HepG2 (cell line): ENCODE measurements around the gene CTSO. TPM values are rescaled to one million over a fixed set of nuclear protein-coding genes. Genes with fewer than 3 reads are reported as not detected.

ENCODE experiments used
- ATAC-seq: fragments of 200-7000 bp; cut with Tn5 transposase; 3 replicates; pipeline ENCODE4 v1.9.1; 2020; ENCODE audit warnings: mild to moderate bottlenecking, moderate library complexity
- BruUV-seq: library from RNA; stranded (reverse); fragments of 400-500 nt; replicated peaks from 2 replicates; lab custom pipeline; 2021; lab: Mats Ljungman, UMichigan
- CTCF ChIA-PET: fragments of 300-600 bp; formaldehyde crosslinking; extraction: SDS; loops from one replicate; lab custom pipeline; 2021; ENCODE audit warnings: low total read pairs, inconsistent platforms, low intra/inter-chr PET ratio; lab: Yijun Ruan, JAX
- POLR2A ChIA-PET: fragments of 350-600 bp; sonication (Branson Sonifier 250); formaldehyde crosslinking; loops from one replicate; lab custom pipeline; 2020; ENCODE audit warnings: antibody characterized with exemption, inconsistent platforms; lab: Yijun Ruan, JAX
- DNase-seq: peaks from one replicate; pipeline ENCODE4 v3.0.0-alpha.2; 2015; ENCODE audit warnings: low spot score
- FAIRE-seq: peaks from 3 replicates; lab custom pipeline; 2011; peaks lifted over from hg19 to GRCh38; lab: Jason Lieb, UNC
- H2AFZ ChIP-seq: one replicate; pipeline ENCODE4 v1.6.1; 2011; ENCODE audit warnings: low read length, inconsistent platforms
- H3K27ac ChIP-seq: fragments of 300-600 bp; 3 replicates; pipeline ENCODE4 v1.8.0; 2011; ENCODE audit warnings: mixed run types, mild to moderate bottlenecking, mixed read lengths, low read length, inconsistent platforms; ENCODE audit not compliant: insufficient read depth; ENCODE audit errors: extremely low read length
- H3K27me3 ChIP-seq, 2 experiments: fragments of 200-600 bp in 1 of 2; 2 replicates in 1 of 2; 3 replicates in 1 of 2; pipeline versions ENCODE4 v1.6.0 to v1.8.0; 2011; ENCODE audit warnings: low read length in 2 of 2, mild to moderate bottlenecking in 2 of 2, moderate library complexity in 2 of 2, inconsistent platforms in 1 of 2; ENCODE audit not compliant: insufficient read depth in 2 of 2, control insufficient read depth in 1 of 2
- H3K36me3 ChIP-seq, 2 experiments: fragments of 200-600 bp in 1 of 2; replicated peaks in 1 of 2; 2 replicates in 1 of 2; 3 replicates in 1 of 2; pipeline versions ENCODE4 v1.5.1 to v1.8.0; 2011; ENCODE audit warnings: low read length in 2 of 2, inconsistent platforms in 1 of 2; ENCODE audit not compliant: insufficient read depth in 2 of 2, control insufficient read depth in 1 of 2
- H3K4me1 ChIP-seq: 2 replicates; pipeline ENCODE4 v1.5.1; 2012; ENCODE audit warnings: low read length, inconsistent platforms; ENCODE audit not compliant: insufficient read depth
- H3K4me2 ChIP-seq: 2 replicates; pipeline ENCODE4 v1.6.0; 2011; ENCODE audit warnings: low read depth, low read length, inconsistent platforms
- H3K4me3 ChIP-seq, 3 experiments: fragments of 200-600 bp in 1 of 3; sonication (generic), shearing (Covaris generic) in 1 of 3; replicated peaks in 1 of 3; 2 replicates each; pipeline ENCODE4 v1.5.1; 2011 to 2016; ENCODE audit warnings: low read length in 3 of 3, inconsistent platforms in 2 of 3, low read depth in 2 of 3, mild to moderate bottlenecking in 2 of 3, control low read depth in 1 of 3, mixed read lengths in 1 of 3; ENCODE audit not compliant: insufficient read depth in 1 of 3
- H3K79me2 ChIP-seq: one replicate; pipeline ENCODE4 v1.6.1; 2011; ENCODE audit warnings: low read length, inconsistent platforms; ENCODE audit not compliant: insufficient read depth
- H3K9ac ChIP-seq: 2 replicates; pipeline ENCODE4 v1.6.0; 2011; ENCODE audit warnings: mild to moderate bottlenecking, low read depth, low read length, inconsistent platforms; ENCODE audit not compliant: insufficient read depth
- H3K9me3 ChIP-seq: 2 replicates; pipeline ENCODE4 v1.5.1; 2012; ENCODE audit warnings: mild to moderate bottlenecking, low read length
- H4K20me1 ChIP-seq: 2 replicates; pipeline ENCODE4 v1.6.0; 2011; ENCODE audit warnings: inconsistent platforms, mild to moderate bottlenecking, low read length, moderate library complexity; ENCODE audit not compliant: insufficient read depth
- CBFB ChIP-seq: sonication (generic); formaldehyde crosslinking; IDR thresholded peaks from 2 replicates; pipeline ENCODE4 v1.4.0; 2020; ENCODE audit warnings: missing genetic modification reagents
- MEIS2 ChIP-seq: sonication (generic); formaldehyde crosslinking; IDR thresholded peaks from 2 replicates; pipeline ENCODE4 v1.9.0; 2021; ENCODE audit warnings: mild to moderate bottlenecking, missing genetic modification reagents
- NFIB ChIP-seq: sonication (generic); formaldehyde crosslinking; IDR thresholded peaks from 2 replicates; pipeline ENCODE4 v1.9.0; 2021; ENCODE audit warnings: missing genetic modification reagents, mild to moderate bottlenecking, borderline replicate concordance
- NRL ChIP-seq: sonication (generic); formaldehyde crosslinking; IDR thresholded peaks from 2 replicates; pipeline ENCODE4 v1.5.0; 2020; ENCODE audit warnings: missing genetic modification reagents, mild to moderate bottlenecking, moderate library complexity, borderline replicate concordance
- PHF21A ChIP-seq: sonication (generic); formaldehyde crosslinking; IDR thresholded peaks from 2 replicates; pipeline ENCODE4 v1.5.0; 2020; ENCODE audit warnings: mild to moderate bottlenecking, missing genetic modification reagents
- POLR2AphosphoS2 ChIP-seq: IDR thresholded peaks from 2 replicates; pipeline ENCODE4 v1.6.1; 2011; ENCODE audit warnings: low read depth, low read length, improper control_type of control experiment
- RARA ChIP-seq: IDR thresholded peaks from 2 replicates; pipeline ENCODE4 v1.6.1; 2016; ENCODE audit warnings: missing genetic modification reagents, missing compliant biosample characterization
- RXRA ChIP-seq: sonication (generic); formaldehyde crosslinking; IDR thresholded peaks from 2 replicates; pipeline ENCODE4 v1.5.1; 2020; ENCODE audit warnings: missing genetic modification reagents
- RXRB ChIP-seq: IDR thresholded peaks from 2 replicates; pipeline ENCODE4 v1.6.1; 2016; ENCODE audit warnings: borderline replicate concordance, missing genetic modification reagents, missing compliant biosample characterization
- TBX3 ChIP-seq: fragments of 450-650 bp; IDR thresholded peaks from 2 replicates; pipeline ENCODE4 v1.6.1; 2017; ENCODE audit warnings: antibody characterized with exemption, mild to moderate bottlenecking, inconsistent platforms, borderline replicate concordance
- XBP1 ChIP-seq: sonication (generic); formaldehyde crosslinking; IDR thresholded peaks from 2 replicates; pipeline ENCODE4 v1.5.0; 2020; ENCODE audit warnings: missing genetic modification reagents
- WGBS: methylation state at CpG from one replicate; pipeline ENCODE4 v1.1.6; 2017; ENCODE audit warnings: low lambda C conversion rate; 5-methylcytosine and 5-hydroxymethylcytosine counted together
- in situ Hi-C: cut with HindIII; loops from 2 replicates; pipeline ENCODE4 v1.10.0; 2017; ENCODE audit warnings: low pct_unique_long_range_greater_than_20kb; ENCODE audit not compliant: extremely low pct_ligation_motif_present
- intact Hi-C: fragments of 100-400 bp; cut with micrococcal nuclease; formaldehyde crosslinking; loops from one replicate; pipeline ENCODE4 v1.10.0; 2022; ENCODE audit not compliant: unreplicated experiment
- polyA plus RNA-seq, 8 experiments: library from polyadenylated mRNA; depleted of rRNA in 3 of 8; stranded (reverse) in 7 of 8; unstranded in 1 of 8; fragments of >200 nt; fragmentation: Illumina TruSeq in 4 of 8; extraction: Trizol in 4 of 8; gene quantifications; 2 replicates each; pipeline versions ENCODE4 v1.2.1 to v1.2.3, GENCODE V29; 2011 to 2016; ENCODE audit warnings: low read depth in 4 of 8, missing spikeins in 1 of 8, mixed read lengths in 1 of 8; ENCODE audit not compliant: insufficient read depth in 1 of 8
- total RNA-seq, 5 experiments: library from RNA; depleted of rRNA; stranded (reverse); fragments of >200 nt; fragmentation: Illumina TruSeq; extraction: Trizol; gene quantifications; 2 replicates each; pipeline ENCODE4 v1.2.3, GENCODE V29; 2016; ENCODE audit warnings: low read depth in 1 of 5
- TF ChIP-seq, protein P1 (sequence below): sonication (generic); formaldehyde crosslinking; IDR thresholded peaks from 2 replicates; pipeline ENCODE4 v1.4.0; 2020; ENCODE audit warnings: missing genetic modification reagents
- TF ChIP-seq, protein P2 (sequence below): sonication (generic); formaldehyde crosslinking; IDR thresholded peaks from 2 replicates; pipeline ENCODE4 v1.4.0; 2020; ENCODE audit warnings: missing genetic modification reagents
- TF ChIP-seq, protein P3 (sequence below): IDR thresholded peaks from 2 replicates; pipeline ENCODE4 v1.6.1; 2016; ENCODE audit warnings: missing compliant biosample characterization, missing genetic modification reagents, borderline replicate concordance
- TF ChIP-seq, protein P4 (sequence below): sonication (generic); formaldehyde crosslinking; IDR thresholded peaks from 2 replicates; pipeline ENCODE4 v1.5.1; 2020; ENCODE audit warnings: missing genetic modification reagents, mild to moderate bottlenecking, borderline replicate concordance

The CTSO gene
- total and polyA plus RNA-seq, 2 of the 13 experiments (the other 11 are each of a cell fraction or from before 2014, with no cell fraction given): 0.07 to 0.17 TPM

DNA sequence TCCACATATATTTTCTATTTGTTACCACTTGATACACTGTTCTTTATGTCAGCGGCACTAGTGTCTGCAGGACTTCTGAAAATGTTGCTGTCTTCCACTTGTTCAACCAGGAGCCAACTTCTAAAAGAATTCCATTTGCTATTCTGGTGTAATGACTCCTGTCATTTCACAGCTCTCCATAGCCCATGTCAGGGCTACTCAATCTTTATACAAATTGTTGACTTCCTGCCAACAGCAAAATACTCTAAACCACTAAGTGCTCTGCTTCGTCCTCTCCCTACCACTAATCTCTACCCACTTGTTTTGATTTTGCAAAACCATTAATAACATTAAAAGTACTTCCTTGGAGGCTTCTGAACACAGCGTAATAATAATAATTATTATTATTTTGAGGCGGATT is 7.2 kb downstream of the CTSO start:
- TF ChIP-seq, protein P1, sequence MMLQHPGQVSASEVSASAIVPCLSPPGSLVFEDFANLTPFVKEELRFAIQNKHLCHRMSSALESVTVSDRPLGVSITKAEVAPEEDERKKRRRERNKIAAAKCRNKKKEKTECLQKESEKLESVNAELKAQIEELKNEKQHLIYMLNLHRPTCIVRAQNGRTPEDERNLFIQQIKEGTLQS (CRISPR knock-in tag): no peak
- TF ChIP-seq, protein P2, sequence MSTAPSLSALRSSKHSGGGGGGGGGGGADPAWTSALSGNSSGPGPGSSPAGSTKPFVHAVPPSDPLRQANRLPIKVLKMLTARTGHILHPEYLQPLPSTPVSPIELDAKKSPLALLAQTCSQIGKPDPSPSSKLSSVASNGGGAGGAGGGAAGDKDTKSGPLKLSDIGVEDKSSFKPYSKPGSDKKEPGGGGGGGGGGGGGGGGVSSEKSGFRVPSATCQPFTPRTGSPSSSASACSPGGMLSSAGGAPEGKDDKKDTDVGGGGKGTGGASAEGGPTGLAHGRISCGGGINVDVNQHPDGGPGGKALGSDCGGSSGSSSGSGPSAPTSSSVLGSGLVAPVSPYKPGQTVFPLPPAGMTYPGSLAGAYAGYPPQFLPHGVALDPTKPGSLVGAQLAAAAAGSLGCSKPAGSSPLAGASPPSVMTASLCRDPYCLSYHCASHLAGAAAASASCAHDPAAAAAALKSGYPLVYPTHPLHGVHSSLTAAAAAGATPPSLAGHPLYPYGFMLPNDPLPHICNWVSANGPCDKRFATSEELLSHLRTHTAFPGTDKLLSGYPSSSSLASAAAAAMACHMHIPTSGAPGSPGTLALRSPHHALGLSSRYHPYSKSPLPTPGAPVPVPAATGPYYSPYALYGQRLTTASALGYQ (CRISPR knock-in tag): no peak
- TF ChIP-seq MEIS2 (CRISPR knock-in tag) (no peak), PHF21A (CRISPR knock-in tag) (no peak), RARA (CRISPR knock-in tag) (no peak), NRL (CRISPR knock-in tag) (no peak), RXRA (no peak), TBX3 (no peak), CBFB (no peak), XBP1 (CRISPR knock-in tag) (no peak), POLR2AphosphoS2 (no peak), NFIB (no peak), RXRB (CRISPR knock-in tag) (no peak)
- TF ChIP-seq, protein P3, sequence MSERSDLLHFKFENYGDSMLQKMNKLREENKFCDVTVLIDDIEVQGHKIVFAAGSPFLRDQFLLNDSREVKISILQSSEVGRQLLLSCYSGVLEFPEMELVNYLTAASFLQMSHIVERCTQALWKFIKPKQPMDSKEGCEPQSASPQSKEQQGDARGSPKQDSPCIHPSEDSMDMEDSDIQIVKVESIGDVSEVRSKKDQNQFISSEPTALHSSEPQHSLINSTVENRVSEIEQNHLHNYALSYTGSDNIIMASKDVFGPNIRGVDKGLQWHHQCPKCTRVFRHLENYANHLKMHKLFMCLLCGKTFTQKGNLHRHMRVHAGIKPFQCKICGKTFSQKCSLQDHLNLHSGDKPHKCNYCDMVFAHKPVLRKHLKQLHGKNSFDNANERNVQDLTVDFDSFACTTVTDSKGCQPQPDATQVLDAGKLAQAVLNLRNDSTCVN (CRISPR knock-in tag): no peak
- TF ChIP-seq, protein P4, sequence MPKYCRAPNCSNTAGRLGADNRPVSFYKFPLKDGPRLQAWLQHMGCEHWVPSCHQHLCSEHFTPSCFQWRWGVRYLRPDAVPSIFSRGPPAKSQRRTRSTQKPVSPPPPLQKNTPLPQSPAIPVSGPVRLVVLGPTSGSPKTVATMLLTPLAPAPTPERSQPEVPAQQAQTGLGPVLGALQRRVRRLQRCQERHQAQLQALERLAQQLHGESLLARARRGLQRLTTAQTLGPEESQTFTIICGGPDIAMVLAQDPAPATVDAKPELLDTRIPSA (CRISPR knock-in tag): no peak
- Histone ChIP-seq H3K27ac (no peak overlapping the region), H3K79me2 (no peaks in the 10 kb centered on the region), H3K4me2 (no peak overlapping the region), H3K4me1 (no peaks in the 10 kb centered on the region), H3K9ac (no peak overlapping the region), H2AFZ (no peak overlapping the region), H3K4me3 (no peak overlapping the region), H4K20me1 (no peaks in the 10 kb centered on the region), H3K36me3 (no peaks in the 10 kb centered on the region), H3K9me3 (no peaks in the 10 kb centered on the region), H3K27me3 (no peaks in the 10 kb centered on the region)
- in situ Hi-C loops: no loop called here
- ChIA-PET CTCF (no interaction called here), POLR2A (no interaction called here)
- BruUV-seq: no TSS peak
- WGBS: 55% methylated on average over 4 of the region's 4 CpGs
- ATAC-seq (no peak), FAIRE-seq (no peak), DNase-seq (no peak)
- intact Hi-C loops: no loop called here
